Neural progenitor cell (in vitro differentiated cells): Measurements from ENCODE around the gene REG4.

Source experiments
- CTCF ChIP-seq: fragments of 200-600 bp; sonication (generic); IDR thresholded peaks from 2 replicates; pipeline ENCODE4 v1.5.1; 2017; ENCODE audit warnings: antibody characterized with exemption, mild to moderate bottlenecking
- EZH2 ChIP-seq: fragments of 200-600 bp; sonication (generic); IDR thresholded peaks from 2 replicates; pipeline ENCODE4 v1.6.1; 2017; ENCODE audit warnings: antibody characterized with exemption, mild to moderate bottlenecking, moderate library complexity

DNA sequence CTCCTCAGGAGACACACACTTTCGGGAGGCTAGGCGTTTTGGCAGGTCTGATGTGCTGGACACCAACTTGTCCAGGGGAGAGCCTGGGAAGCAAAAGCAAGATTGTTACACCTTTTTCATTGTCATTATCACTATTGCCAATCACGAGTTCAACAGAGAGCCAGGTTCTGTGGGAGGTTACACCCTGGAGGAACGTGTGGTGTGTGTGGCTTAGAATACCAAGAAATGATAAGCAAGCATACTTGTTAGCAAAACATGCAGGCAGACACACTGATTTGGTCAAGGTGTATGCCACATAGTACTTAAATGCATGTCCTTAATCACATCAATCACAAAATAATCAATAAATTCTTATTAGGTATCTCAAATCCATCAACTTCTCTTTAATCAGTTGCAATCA lies 58.7 kb downstream of the REG4 start:
- TF ChIP-seq CTCF, result no peak
- no peak for TF ChIP-seq EZH2
